Esophagus muscularis mucosa (tissue), 4 donors: ENCODE data around the gene IQCE. TPM values are rescaled to one million over a fixed set of nuclear protein-coding genes. Genes with fewer than 3 reads are reported as not detected.

Experiments used
- DNase-seq: peaks from one replicate; pipeline ENCODE4 v3.0.0-alpha.2; 2017; ENCODE audit errors: extremely low spot score
- H3K27ac ChIP-seq, 4 donors: fragments of 200-600 bp; sonication (generic); replicated peaks in 1 of 4; 1 replicate in 3 of 4; 2 replicates in 1 of 4; pipeline ENCODE4 v1.5.1; 2016 to 2019; ENCODE audit warnings: mild to moderate bottlenecking in 1 of 4
- H3K27me3 ChIP-seq, 4 donors: fragments of 200-600 bp; sonication (generic); one replicate each; pipeline versions ENCODE4 v1.5.1 to v1.6.0; 2016 to 2019
- H3K36me3 ChIP-seq, 4 donors: fragments of 200-600 bp; sonication (generic); one replicate each; pipeline ENCODE4 v1.5.1; 2016 to 2019
- H3K4me1 ChIP-seq, 4 donors: fragments of 200-600 bp; sonication (generic); one replicate each; pipeline ENCODE4 v1.5.1; 2016 to 2019
- H3K4me3 ChIP-seq, 4 donors: fragments of 200-600 bp; sonication (generic); 1 replicate in 2 of 4; 2 replicates in 2 of 4; pipeline ENCODE4 v1.5.1; 2016 to 2019; ENCODE audit warnings: mild to moderate bottlenecking in 4 of 4, moderate library complexity in 1 of 4
- H3K9me3 ChIP-seq, 4 donors: fragments of 200-600 bp; sonication (generic); 1 replicate in 3 of 4; 2 replicates in 1 of 4; pipeline ENCODE4 v1.5.1; 2016 to 2019
- EP300 ChIP-seq: sonication (generic); formaldehyde crosslinking; IDR thresholded peaks from one replicate; pipeline ENCODE4 v1.6.1; 2017; ENCODE audit warnings: antibody characterized with exemption
- POLR2A ChIP-seq: fragments of 450-650 bp; IDR thresholded peaks from one replicate; pipeline ENCODE4 v1.6.1; 2017; ENCODE audit warnings: antibody characterized with exemption, moderate library complexity, mild to moderate bottlenecking, low read depth
- POLR2AphosphoS5 ChIP-seq, 2 donors: sonication (generic); formaldehyde crosslinking; IDR thresholded peaks; one replicate each; pipeline ENCODE4 v1.6.1; 2017; ENCODE audit warnings: antibody characterized with exemption in 2 of 2
- WGBS: methylation state at CpG from one replicate; pipeline ENCODE4 v1.1.5; 2018; 5-methylcytosine and 5-hydroxymethylcytosine counted together
- intact Hi-C: fragments of 100-400 bp; cut with DNase I; formaldehyde crosslinking; loops from one replicate; pipeline ENCODE4 v1.15.1; 2023
- total RNA-seq, 4 donors: library from RNA; depleted of rRNA; stranded (reverse); fragments of >200 nt; gene quantifications; one replicate each; pipeline versions ENCODE4 v1.1.0 to v1.2.1, GENCODE V29; 2016
- TF ChIP-seq, protein P1 (sequence below), 3 experiments: fragments of 200-600 bp in 2 of 3; fragments of 450-650 bp in 1 of 3; sonication (generic) in 2 of 3; IDR thresholded peaks; one replicate each; pipeline ENCODE4 v1.5.1; 2017 to 2019; ENCODE audit warnings: antibody characterized with exemption in 3 of 3, mild to moderate bottlenecking in 2 of 3, moderate library complexity in 1 of 3

Gene IQCE
- total RNA-seq, 4 donors from 2014 or later = 13.0 to 22.4 (median 18.0) TPM

DNA sequence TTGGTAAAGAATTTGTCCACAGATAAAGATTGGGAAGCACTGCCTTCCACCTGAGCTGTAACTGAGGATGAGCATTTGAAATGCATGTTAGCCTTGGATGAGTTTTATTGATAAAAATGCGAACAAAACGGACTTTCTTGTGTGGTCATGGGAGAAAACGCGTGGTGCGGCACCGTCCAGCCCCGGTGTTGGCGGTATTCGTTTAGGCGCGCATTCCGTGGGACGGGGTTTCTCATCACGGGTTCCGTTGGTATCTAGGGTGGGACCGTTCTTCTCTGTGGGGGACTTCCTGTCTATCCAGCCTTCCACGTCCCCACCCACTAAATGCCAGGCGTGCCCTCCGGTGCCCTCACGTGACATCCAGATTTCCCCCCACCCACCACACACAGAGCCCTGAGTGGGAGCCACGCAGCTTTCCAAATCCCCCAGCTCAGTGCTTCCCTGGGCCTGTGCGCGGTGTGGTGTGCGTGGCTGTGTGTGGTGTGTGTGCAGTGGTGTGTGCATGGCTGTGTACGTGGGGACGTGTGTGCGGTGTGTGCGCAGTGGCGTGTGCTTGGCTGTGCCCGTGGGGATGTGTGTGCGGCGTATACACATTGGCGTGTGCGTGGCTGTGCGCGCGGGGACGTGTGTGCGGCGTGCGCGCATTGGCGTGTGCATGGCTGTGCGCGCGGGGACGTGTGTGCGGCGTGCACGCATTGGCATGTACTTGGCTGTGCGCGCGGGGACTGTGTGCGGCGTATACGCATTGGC lies 18.1 kb downstream of the IQCE start:
- 91% methylated on average over 50 of the region's 56 CpGs for WGBS
- no peak for DNase-seq
- H3K4me3 ChIP-seq = no peak overlapping the region
- intact Hi-C loops = no loop called here
- H3K36me3 ChIP-seq = peaks cover 22 to 62% (median 57%) of the 10 kb centered on the region in 4 donors
- no peaks in the 10 kb centered on the region for H3K4me1 ChIP-seq
- TF ChIP-seq EP300 = no peak
- TF ChIP-seq POLR2AphosphoS5 (IDR thresholded peaks at IDR 0.05) = no peak
- TF ChIP-seq POLR2A = no peak
- TF ChIP-seq, protein P1, sequence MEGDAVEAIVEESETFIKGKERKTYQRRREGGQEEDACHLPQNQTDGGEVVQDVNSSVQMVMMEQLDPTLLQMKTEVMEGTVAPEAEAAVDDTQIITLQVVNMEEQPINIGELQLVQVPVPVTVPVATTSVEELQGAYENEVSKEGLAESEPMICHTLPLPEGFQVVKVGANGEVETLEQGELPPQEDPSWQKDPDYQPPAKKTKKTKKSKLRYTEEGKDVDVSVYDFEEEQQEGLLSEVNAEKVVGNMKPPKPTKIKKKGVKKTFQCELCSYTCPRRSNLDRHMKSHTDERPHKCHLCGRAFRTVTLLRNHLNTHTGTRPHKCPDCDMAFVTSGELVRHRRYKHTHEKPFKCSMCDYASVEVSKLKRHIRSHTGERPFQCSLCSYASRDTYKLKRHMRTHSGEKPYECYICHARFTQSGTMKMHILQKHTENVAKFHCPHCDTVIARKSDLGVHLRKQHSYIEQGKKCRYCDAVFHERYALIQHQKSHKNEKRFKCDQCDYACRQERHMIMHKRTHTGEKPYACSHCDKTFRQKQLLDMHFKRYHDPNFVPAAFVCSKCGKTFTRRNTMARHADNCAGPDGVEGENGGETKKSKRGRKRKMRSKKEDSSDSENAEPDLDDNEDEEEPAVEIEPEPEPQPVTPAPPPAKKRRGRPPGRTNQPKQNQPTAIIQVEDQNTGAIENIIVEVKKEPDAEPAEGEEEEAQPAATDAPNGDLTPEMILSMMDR (IDR thresholded peaks at IDR 0.05) = no peak
- no peaks in the 10 kb centered on the region for H3K27me3 ChIP-seq
- no peak overlapping the region for H3K27ac ChIP-seq
- H3K9me3 ChIP-seq = no peaks in the 10 kb centered on the region

DNA sequence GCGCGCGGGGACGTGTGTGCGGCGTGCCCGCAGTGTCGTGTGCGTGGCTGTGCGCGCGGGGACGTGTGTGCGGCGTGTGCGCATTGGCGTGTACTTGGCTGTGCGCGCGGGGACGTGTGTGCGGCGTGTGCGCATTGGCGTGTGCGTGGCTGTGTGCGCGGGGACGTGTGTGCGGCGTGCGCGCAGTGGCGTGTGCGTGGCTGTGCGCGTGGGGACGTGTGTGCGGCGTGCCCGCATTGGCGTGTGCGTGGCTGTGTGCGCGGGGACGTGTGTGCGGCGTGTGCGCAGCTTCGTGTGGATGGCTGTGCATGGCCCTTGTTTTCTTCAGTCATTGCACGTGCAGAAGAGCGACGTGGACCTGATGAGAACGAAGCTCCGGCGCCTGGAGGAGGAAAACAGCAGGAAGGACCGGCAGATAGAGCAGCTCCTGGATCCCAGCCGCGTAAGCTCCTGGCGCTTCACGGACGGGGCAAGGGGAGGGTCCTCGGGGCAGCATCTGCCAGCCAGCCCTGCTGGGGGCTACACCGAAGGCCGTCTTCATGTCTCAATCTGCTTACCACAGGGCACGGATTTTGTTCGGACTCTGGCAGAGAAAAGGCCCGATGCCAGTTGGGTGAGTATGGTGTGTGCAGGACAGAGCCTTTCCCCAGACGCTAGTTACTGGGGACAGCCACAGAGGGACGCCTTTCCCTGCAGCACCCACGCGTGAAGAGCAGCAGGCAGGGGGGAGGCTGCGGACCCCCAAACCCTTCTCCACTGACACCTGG lies 19.3 kb downstream of the IQCE start:
- intact Hi-C loops = no loop called here
- Histone ChIP-seq H3K27me3 (no peaks in the 10 kb centered on the region), H3K4me3 (no peak overlapping the region), H3K36me3 (peaks cover 22 to 59% (median 51%) of the 10 kb centered on the region in 4 donors), H3K9me3 (no peaks in the 10 kb centered on the region), H3K4me1 (no peaks in the 10 kb centered on the region), H3K27ac (no peak overlapping the region)
- 93% methylated on average over 70 of the region's 73 CpGs for WGBS
- TF ChIP-seq, protein P1 (IDR thresholded peaks at IDR 0.05) = no peak
- no peak for TF ChIP-seq POLR2AphosphoS5 (IDR thresholded peaks at IDR 0.05)
- TF ChIP-seq EP300 = no peak
- TF ChIP-seq POLR2A = no peak
- DNase-seq = no peak

GRCh38 chr7:2580636-2581035 lies 21.9 kb downstream of the IQCE start:
- H3K4me1 ChIP-seq = no peaks in the 10 kb centered on the region
- WGBS = 91% methylated on average over 11 of the region's 11 CpGs
- no peaks in the 10 kb centered on the region for H3K9me3 ChIP-seq
- peaks cover 20 to 53% (median 47%) of the 10 kb centered on the region in 4 donors for H3K36me3 ChIP-seq
- intact Hi-C loops = no loop called here
- TF ChIP-seq, protein P1 (IDR thresholded peaks at IDR 0.05) = no peak
- TF ChIP-seq POLR2A = no peak
- no peak for TF ChIP-seq POLR2AphosphoS5 (IDR thresholded peaks at IDR 0.05)
- TF ChIP-seq EP300 = no peak
- H3K27ac ChIP-seq = no peak overlapping the region
- DNase-seq = no peak
- no peak overlapping the region for H3K4me3 ChIP-seq
- H3K27me3 ChIP-seq = no peaks in the 10 kb centered on the region

DNA sequence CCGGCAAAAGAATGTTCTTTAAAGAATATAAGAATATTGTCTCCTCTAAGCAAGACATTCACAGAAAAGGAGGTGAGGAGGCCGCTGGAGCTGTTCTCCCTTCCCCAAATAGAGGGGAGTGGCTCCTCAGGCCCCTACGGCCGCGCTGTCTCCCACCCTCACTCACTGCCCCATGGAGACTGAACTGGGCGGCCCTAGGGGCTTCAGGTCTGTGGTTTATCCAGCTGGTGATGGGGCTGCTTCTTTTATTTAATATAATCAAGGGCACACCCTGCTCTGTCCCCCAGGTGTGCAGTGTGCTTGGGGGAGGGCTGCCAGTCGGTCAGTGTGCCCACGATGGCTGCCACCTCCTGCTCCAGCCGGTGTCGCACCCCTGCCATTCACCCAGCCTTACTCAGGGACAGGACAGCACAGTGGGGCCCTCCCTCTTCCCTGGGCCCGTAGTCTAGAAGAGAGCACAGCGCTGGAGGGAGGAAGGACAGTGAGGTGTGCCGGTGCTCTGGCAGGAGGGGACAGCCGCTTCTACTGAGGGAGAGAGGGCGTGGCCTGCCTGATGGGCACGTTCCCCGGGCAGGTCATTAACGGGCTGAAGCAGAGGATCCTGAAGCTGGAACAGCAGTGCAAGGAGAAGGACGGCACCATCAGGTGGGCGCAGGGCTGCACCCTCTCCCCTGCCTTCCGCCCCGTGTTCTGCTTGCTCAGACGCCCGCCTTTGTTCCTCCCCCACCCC lies 23.4 kb downstream of the IQCE start:
- Histone ChIP-seq H3K27ac (no peak overlapping the region), H3K9me3 (no peaks in the 10 kb centered on the region), H3K4me3 (no peak overlapping the region), H3K4me1 (no peaks in the 10 kb centered on the region), H3K27me3 (no peaks in the 10 kb centered on the region), H3K36me3 (peaks cover 20 to 62% (median 50%) of the 10 kb centered on the region in 4 donors)
- 81% methylated on average over 22 of the region's 24 CpGs for WGBS
- TF ChIP-seq POLR2AphosphoS5 (IDR thresholded peaks at IDR 0.05) = no peak
- TF ChIP-seq POLR2A = no peak
- no peak for TF ChIP-seq EP300
- TF ChIP-seq, protein P1 (IDR thresholded peaks at IDR 0.05) = no peak
- no peak for DNase-seq
- intact Hi-C loops = no loop called here
